GM21528 (cell line): ENCODE measurements around the gene DHRSX.
"Not testable (repeated sequence)": the region's sequence is repeated elsewhere in the genome, so short reads cannot be mapped to it uniquely, and the experiment has no call there.

Experiments
- ATAC-seq: cut with Tn5 transposase; IDR thresholded peaks from one replicate; pipeline ENCODE4 v1.9.1; 2021; ENCODE audit warnings: mild to moderate bottlenecking, moderate library complexity; ENCODE audit not compliant: unreplicated experiment, low FRiP score

The DHRSX gene

DNA sequence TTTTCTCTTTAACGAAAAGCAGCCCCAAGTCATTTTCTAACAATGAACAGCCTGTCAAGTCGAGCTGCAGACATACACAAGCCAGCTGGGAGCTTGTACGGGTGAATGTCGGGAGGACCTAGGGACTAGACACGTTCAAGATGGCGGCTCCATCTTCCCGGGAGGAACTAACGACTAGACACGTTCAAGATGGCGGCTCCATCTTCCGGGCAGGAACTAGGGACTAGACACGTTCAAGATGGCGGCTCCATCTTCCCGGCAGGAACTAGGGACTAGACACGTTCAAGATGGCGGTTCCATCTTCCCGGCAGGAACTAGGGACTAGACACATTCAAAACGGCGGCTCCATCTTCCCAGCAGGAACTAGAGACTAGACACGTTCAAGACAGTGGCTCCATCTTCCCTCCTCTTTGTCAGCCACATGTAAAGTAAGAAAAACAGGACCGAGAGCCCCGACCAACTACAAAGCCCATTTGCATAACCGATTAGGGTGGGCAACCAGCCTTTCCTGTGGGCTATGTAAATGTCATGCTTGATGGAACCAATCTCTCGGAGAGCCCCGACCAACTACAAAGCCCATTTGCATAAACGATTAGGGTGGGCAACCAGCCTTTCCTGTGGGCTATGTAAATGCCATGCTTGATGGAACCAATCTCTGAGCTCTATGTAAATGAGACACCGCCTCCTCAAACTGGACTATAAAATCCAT lies 175.5 kb downstream of the DHRSX start:
- ATAC-seq = no peak

DNA sequence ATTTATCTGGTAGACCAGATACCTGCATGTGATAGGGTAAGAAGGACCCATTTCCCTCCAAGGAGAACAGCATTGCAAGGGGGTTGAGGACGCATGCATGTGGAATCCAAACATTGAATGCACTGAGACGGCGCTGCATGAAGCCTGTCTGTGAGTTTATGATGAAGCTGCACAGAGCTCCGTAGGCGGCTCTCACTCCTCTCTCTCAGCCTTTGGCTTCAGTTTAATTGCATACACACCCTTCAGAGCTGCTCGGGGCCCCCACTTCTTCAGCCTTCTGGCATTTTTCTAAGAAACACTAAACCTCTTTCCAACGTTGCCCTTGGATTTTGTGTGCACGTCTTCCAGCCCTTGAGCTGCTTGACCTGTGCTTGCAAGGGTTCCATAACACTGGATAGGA lies 176.6 kb downstream of the DHRSX start:
- no peak for ATAC-seq

DNA sequence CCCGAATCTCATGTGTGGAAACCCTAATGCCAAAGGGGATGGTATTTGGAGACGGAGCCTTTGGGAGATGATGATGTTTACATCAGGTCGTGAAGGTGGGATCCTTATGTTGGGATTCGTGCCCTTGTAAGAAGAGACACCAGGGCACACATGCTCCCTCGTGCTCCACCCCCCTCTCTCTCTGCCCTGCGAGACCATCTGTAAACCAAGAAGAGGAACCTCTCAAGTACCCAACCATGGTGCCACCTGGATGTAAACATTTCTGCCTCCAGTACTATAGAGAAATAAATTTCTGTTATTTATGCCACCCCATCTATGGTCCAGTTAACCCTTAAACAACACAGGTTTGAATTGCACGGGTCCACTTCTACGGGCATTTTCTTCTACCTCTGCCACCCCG lies 179.4 kb downstream of the DHRSX start:
- ATAC-seq = no peak

DNA sequence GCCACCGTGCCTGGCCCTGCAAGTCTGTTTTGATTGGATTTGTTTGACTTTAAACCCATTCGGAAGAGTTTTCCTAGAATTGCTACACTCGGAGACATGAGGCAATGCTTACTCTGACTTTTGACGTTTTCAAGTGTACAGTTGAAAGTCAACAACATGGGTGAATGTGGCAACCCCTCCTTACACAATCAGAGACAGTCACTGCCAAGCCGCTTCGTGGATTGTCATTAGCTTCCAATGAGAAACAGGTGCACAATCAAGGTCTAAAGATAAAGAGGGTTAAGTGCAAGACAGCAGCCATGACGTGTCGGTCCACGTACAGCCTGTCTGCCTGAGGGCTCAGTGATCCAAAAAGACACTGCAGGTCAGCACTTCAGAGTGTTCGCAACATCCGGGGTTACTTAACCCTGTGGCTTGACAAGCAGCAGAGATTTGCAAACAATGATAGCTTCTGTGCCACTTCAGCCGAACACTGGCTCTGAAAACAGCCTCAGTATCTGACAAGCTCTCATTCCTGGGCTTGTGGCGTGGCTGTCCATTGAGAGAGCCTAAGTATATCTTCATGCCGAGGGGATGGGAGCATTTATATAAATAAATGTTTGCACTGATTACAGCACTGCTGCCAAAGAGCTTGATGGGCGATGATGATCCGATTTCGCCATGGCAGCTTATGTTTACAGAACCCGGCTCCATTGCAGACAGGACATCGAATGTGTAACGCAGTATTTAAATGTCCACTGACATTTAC lies 180.0 kb downstream of the DHRSX start:
- no peak for ATAC-seq

DNA sequence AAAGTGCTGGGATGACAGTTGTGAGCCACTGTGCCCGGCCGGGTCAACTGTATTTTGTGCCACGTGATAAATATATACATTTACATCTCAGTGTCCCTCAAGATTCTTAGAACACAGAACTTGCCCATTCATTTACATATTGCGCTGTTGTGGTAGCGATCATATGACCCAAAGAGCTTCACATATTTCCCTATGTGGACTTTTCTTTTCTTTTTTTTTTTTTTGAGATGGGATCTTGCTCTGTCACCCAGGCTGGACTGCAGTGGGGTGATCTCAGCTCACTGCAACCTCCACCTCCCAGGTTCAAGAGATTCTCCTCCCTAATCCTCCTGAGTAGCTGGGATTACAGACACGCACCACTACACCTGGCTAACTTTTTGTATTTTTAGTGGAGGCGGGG lies 180.7 kb downstream of the DHRSX start:
- no peak for ATAC-seq

DNA sequence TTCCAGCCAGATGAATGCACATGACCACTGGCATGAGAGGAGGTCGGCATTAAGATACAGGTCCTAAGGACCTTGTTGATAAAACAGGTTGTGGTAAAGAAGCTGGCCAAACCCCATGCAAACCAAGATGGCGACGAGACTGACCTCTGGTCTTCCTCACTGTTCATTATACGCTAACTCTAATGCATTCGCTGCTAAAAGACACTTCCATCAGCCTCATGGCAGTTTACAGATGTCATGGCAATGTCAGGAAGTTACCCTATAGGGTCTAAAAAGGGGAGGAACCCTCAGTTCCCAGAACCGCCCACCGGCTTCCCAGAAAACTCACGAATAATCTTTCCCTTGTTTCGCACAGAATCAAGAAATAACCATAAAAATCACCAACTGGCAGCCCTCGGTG lies 182.4 kb downstream of the DHRSX start:
- ATAC-seq = no peak

DNA sequence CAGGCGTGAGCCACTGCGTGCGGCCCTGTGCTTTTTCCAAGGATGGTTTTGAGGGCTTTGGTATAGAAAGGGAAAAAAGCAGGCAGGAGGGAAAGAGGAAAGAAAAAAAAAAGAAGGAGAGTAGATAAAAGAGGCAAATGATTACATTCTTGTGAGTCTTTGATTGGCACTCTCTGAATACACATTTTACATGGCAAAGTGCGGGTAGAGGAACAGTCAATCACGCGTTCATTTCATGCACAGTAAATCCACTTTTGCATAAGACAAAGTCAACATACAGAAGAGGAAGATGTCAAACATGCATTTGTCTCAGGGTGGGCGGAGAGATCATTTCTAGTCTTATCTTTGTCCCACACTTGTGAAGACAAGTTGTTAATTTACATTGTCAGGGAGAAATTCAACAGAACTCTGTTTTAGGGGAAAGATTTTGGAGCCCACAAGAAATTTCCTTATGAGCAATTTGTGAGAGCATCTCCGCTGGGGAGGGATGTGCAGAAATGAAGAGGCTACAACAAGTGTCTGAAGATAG lies 183.2 kb downstream of the DHRSX start:
- ATAC-seq = no peak

DNA sequence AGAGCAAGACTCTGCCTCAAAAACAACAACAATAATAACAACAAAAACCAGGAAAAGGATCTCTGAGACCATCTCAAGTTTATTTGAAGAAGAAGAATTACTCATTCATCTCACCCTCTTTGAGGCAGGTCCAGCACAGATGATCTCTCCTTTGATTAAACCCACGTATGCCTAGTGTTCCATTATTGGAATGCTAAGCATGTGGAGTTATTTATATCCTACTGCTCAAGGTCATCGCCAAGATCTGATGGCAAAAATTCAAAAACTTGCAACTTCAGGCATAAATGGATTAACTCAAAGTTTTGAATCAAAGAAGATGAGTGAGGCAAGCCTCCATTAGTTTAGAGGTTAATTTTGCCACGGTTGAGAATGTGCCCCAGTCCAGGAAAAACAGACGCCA lies 184.2 kb downstream of the DHRSX start:
- no peak for ATAC-seq

DNA sequence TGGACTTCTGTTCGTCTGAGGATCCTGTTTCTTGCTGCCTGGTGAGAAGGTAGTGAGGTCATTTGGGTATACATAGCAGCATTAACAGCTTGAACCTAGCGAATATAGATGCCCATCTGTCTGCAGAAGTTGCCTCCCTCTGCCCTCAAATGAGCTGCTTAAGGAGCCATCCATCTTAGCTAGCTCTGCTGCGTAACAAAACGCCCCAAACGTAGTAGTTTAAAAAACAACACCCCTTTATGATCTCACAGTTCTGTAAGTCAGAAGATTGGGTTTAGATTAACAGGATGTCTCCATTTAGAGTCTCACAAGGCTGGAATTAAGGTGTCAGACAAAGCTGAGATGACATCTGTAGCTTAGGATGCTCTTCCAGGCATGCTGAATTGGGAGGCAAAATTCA lies 185.3 kb downstream of the DHRSX start:
- no peak for ATAC-seq

DNA sequence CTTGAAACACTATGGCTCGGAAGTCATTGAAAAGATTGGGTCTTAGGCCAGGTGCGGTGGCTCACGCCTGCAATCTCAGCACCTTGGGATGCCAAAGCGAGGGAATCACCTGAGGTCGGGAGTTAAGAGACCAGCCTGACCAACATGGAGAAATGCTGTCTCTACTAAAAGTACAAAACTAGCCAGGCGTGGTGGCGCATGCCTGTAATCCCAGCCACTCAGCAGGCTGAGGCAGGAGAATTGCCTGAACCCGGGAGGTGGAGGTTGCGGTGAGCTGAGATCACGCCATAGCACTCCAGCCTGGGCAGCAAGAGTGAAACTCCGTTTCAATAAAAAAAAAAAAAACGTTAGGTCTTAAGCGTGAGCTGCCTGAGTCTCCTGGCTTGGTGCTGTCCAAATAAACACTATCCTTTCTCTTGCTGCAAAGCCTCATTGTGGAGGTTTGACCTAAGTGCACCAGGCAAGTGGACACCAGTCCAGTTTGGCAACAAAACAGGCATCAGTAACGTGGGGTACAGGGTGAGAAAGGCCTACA lies 185.9 kb downstream of the DHRSX start:
- ATAC-seq = no peak

DNA sequence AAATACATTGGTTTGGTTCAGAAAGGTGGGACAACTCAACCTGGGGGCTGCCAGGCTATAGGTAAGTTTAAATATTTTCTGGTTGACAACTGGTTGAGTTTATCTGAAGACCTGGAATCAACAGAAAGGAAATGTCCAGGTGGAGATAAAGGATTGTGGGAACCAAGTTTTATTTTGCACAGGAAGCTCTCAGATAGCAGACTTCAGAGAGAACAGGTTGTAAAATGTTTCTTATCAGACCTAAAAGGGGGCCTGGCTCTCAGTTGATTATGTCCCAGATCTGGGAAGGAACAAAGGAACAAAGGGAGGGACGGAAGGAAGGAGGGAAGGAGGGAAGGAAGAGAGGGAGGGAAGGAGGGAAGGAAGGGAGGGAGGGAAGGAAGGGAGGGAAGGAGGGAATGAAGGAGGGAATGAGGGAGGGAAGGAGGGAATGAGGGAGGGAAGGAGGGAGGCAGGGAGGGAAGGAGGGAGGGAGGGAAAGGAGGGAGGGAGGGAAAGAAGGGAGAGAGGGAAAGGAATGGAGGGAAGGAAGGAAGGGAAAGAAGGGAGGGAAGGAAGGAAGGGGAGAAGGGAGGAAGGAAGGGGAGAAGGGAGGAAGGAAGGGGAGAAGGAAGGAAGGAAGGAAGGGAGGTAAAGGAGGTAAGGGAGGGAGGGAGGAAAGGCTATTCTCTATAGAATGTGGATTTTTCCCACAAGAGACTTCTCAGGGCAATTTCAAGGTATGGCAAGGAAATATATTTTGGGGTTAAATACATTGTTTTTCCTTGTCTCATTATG lies 186.7 kb downstream of the DHRSX start:
- ATAC-seq = no peak

DNA sequence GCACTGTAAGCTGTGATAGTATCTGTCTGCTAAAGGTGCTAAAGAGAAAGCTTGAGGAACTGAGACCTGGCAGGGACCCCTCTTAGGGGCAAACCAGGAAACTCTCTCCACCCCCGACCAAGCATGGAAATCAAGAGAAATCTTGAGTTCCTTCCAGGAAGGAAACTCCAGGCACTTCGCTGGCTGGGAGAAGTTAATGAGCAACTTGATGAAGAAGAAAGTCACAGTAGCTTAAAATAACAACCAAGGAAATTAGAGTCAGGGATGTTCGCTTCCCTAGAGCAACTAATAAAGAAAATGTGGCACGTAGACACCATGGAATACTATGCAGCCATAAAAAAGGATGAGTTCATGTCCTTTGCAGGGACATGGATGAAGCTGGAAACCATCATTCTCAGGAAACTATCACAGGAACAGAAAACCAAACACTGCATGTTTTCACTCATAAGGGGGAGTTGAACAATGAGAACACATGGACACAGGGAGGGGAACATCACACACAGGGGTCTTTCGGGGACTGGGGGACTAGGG lies 188.7 kb downstream of the DHRSX start:
- not testable (repeated sequence) for ATAC-seq

DNA sequence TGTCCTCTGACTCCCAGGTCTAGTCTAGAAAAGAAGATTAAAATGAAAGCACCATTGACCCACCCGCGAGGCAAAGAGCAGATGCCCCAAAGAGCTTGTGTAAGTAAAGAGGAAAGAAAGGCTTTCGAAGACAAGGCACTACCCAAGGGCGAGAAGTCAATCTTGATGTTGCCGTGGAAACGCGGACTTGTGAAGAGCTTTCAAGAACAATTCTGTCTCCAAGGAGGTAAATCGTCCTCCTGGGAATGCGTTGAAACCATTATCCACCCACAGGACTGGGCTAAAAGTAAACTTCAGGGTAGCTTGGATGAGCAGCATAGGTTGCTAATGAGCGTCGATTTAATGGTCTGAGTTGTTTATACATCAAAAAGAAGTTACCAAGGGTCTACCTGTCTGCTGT lies 189.3 kb downstream of the DHRSX start:
- no peak for ATAC-seq

DNA sequence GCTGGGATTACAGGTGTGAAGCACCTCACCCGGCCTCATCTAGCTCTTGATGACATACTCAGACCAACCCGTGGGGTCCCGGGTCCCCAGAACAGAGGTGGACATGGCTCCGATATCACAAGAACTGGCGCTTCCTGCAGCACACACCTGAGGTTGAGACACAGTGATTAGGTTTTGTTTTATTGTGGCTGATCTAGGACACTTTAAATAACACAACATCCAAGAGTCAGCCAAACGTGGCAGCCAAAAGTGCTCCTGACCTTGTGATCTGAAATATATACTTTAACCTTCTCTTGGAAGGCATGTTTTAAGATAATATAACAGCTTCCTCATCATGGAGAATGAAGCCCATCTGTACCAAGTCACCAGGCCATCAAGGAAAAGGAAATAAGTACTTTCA lies 198.9 kb downstream of the DHRSX start:
- no peak for ATAC-seq

DNA sequence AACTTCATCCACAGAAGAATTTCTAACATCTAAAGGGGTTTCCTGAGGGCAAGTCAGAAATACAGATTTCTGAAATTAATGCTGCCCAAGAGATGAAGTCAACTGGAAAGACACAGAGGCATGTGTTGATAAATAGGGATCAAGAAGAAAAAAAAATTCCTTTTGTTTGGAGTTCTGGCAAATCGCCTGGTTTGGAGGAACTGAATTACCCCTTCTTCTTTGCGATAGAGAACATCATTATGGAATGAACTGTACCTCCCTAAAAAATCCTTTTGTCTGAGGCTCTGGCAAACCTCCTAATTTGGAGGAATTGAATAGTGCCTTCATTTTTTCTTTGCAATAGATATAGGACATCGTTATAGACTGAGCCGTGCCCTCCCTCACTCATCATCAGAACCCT lies 200.9 kb downstream of the DHRSX start:
- ATAC-seq = no peak

DNA sequence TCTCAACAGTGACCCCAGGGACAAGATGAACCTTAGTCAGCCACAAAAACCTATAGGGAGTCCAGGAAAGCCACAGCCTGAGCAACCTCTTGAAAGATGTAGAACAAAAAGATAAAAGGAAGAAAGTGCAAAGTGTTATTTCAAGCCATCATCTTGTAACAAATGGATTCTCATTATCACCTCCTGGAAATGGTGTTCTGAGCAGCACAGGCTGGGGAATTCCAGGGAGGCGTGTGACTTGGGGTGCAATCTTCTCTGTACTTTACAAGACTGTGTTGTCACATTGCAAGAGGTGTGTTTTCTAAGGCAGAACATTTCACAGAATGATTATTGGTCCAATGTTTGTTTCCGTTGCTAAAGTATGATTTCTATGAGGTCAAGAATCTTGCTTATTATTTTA lies 214.0 kb downstream of the DHRSX start:
- ATAC-seq = no peak

DNA sequence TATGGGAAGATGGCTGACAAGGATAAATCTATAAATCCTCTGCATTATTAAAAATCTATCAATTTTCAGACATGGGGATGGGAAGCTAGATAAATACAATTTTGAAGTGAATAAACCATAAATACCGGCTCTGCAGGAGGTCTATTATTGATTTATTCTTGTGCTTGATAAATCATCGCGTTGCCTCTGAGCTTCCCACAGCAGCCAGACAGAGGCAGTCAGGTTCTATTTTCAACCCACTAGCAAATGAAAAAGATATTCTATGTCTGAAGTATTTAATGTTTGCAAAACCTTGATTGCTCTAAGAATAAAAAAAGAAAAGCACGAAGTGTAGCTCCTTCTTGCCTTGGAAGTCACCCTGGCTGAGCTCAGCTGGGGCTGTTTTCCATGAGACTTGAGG lies 216.2 kb downstream of the DHRSX start:
- ATAC-seq = no peak

DNA sequence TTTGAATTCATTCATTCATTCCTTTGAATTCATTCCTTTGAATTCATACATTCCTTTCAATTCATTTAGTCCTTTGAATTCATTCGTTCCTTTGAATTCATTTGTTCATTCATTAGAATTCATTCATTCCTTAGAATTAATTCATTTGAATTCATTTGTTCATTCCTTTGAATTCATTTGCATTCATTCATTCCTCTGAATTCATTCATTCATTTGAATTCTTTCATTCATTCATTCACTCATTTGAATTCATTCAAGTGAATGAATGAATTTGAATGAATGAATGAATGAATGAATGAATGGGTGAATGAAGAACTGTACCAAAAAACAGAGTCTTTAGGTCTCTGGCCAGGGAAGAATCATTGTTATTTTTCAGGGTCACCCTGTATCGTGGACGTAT lies 216.6 kb downstream of the DHRSX start:
- no peak for ATAC-seq

DNA sequence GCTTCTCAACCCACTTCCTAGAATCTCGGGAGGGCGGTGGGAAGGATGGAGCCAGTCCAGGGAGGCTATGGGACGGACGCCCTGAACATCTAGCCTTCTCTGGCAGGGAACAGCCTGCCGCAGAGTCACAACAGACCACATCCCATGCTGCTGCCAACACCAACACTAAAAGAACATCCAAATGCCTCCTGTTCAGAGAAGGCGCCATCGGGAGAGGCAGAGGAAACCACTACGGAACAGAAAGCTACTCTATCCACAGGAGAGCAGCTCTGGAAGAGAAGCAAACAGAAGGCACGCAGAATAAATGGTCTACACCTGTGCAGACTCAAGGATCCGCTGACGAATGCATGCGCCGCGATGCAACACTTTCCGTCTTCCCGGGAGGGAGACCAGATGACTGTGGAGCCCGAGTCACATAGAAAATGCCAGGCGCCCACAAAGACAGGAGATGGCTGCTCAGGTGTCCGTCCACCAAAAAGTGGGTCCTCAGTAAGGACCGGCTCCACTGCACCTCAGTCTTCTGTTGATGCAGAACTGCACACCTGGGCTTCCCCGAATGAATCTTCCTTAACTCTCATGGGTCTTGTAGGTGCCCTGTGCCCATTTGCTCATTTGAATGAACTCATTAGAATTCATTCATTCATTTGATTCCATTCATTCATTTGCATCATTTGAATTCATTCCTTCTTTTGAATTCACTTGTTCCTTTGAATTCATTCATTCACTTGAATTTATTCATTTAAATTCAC lies 217.5 kb downstream of the DHRSX start:
- no peak for ATAC-seq

DNA sequence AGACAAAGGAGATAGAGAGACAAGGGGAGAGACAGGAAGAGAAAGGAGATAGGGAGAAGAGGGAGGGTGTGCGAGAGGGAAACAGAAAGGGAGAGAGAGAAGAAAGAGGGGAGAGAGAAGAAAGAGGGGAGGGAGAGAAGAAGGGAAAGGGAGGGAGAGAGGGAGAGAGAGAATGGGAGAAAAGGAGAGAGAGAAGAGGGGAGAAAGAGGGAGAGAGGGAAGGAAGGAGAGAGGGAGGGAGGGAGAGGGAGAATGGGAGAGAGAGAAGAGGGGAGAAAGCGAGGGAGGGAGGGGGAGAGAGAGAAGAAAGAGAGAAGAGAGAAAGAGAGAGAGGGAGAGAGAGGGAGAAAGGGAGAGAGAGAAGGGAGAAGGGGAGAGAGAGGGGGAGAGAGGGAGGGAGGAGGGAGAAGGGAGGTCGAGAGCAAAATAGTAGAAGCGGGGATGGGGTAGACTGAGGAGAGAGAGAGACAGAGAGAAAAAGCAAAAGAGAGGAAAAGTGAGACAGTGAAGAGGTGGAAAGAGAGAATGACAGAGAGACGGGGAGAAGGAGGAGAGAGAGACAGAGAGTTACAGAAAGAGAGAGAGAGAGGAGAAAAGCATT lies 218.2 kb downstream of the DHRSX start:
- ATAC-seq = no peak
